ENCODE measurements around the gene ZNF22.

The ZNF22 gene

GRCh38 chr10:44997105-44997748, 3.5 kb upstream of the ZNF22 start:
- DNase-seq (ENCODE audit: low spot score): no peak
- ChIA-PET CTCF (no interaction called here), POLR2A (ENCODE audit: low non-redundant PET) (no interaction called here)
- H3K27ac ChIP-seq: no peak overlapping the region
- TF ChIP-seq, protein P1, sequence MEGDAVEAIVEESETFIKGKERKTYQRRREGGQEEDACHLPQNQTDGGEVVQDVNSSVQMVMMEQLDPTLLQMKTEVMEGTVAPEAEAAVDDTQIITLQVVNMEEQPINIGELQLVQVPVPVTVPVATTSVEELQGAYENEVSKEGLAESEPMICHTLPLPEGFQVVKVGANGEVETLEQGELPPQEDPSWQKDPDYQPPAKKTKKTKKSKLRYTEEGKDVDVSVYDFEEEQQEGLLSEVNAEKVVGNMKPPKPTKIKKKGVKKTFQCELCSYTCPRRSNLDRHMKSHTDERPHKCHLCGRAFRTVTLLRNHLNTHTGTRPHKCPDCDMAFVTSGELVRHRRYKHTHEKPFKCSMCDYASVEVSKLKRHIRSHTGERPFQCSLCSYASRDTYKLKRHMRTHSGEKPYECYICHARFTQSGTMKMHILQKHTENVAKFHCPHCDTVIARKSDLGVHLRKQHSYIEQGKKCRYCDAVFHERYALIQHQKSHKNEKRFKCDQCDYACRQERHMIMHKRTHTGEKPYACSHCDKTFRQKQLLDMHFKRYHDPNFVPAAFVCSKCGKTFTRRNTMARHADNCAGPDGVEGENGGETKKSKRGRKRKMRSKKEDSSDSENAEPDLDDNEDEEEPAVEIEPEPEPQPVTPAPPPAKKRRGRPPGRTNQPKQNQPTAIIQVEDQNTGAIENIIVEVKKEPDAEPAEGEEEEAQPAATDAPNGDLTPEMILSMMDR (conservative IDR thresholded peaks at IDR 0.05; ENCODE audit: low read depth): no peak

DNA sequence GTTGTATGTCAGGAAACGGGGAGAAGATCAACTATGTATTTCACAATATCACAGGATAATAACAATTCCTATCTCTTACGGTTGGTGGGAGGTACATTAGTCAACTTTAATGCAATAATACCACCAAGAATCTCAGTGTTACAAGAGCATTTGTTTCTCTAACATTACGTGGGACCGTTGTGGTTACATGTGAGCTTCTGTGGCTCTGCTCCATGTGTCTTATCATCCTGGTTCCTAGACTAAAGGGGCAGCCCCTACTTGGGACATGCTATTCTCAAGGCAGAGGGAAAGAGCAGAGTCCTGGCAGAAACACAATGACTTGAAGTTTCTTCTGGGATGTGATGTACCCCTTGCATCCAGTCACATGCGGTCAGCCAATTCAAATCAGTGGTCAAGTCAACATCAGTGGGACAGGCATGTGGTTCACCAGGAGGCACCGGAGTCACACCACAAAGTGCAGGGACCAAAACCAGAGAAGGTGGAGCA, 2.5 kb upstream of the ZNF22 start:
- no peak for DNase-seq (ENCODE audit: low spot score)
- POLR2A ChIA-PET (ENCODE audit: low non-redundant PET): no interaction called here
- TF ChIP-seq, protein P1 (conservative IDR thresholded peaks at IDR 0.05; ENCODE audit: low read depth): no peak
- no peak overlapping the region for H3K27ac ChIP-seq
- CTCF ChIA-PET: no interaction called here

- DNase-seq (ENCODE audit: low spot score): no peak
- ChIA-PET CTCF (interaction anchor here (0.6 kb wide), 1 partner anchor 17 kb away, joined by 3 read pairs; no protein-coding TSS in a partner anchor), POLR2A (ENCODE audit: low non-redundant PET) (no interaction called here)
- TF ChIP-seq, protein P1 (conservative IDR thresholded peaks at IDR 0.05; ENCODE audit: low read depth): no peak
- H3K27ac ChIP-seq: peak overlapping the region; percentile 95
Measured at GRCh38 chr10:45000138-45000751, 478 bp upstream of the ZNF22 start.

- H3K27ac ChIP-seq: peak overlapping the region; percentile 95
Measured at GRCh38 chr10:45001381-45002148, 842 bp downstream of the ZNF22 start.

GRCh38 chr10:45003432-45004000, 2.8 kb downstream of the ZNF22 start:
- DNase-seq (ENCODE audit: low spot score): no peak
- CTCF ChIA-PET: no interaction called here
- POLR2A ChIA-PET (ENCODE audit: low non-redundant PET): no interaction called here
- TF ChIP-seq, protein P1 (conservative IDR thresholded peaks at IDR 0.05; ENCODE audit: low read depth): no peak
- H3K27ac ChIP-seq: no peak overlapping the region

More at GRCh38 chr10:45001381-45002148, 842 bp downstream of the ZNF22 start:
- TF ChIP-seq, protein P1 (conservative IDR thresholded peaks at IDR 0.05; ENCODE audit: low read depth): no peak
- ChIA-PET CTCF (interaction anchor here (1.2 kb wide), 1 partner anchor 23 kb away, joined by 3 read pairs; the partner anchor contains the start of gene DEPP1), POLR2A (ENCODE audit: low non-redundant PET) (interaction anchor here (0.6 kb wide), 1 partner anchor 1441 kb away, joined by 7 read pairs; no protein-coding TSS in a partner anchor)
- peak; percentile 63 for DNase-seq (ENCODE audit: low spot score)

DNA sequence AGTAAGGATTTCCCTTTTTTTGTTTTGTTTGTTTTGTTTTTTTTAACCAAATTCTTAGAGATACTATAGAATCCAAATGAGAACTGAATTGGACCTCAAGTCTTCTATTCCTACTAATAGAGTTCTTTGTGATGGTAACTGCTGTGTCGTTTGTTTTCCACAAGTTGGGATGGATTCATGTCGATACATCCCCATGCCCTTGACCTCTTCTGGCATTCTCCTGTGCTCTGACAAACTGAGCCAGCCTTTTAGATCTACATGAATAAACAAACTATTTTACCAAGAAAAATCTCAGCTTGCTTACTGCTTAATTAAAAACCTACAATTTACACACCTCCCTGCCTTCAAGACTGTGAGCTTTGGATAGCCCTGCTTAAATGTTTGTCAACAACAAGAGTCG, 3.9 kb downstream of the ZNF22 start:
- POLR2A ChIA-PET (ENCODE audit: low non-redundant PET): no interaction called here
- no peak for DNase-seq (ENCODE audit: low spot score)
- CTCF ChIA-PET: interaction anchor here (0.7 kb wide), 1 partner anchor 136 kb away, joined by 4 read pairs; no protein-coding TSS in a partner anchor
- no peak overlapping the region for H3K27ac ChIP-seq
- TF ChIP-seq, protein P1 (conservative IDR thresholded peaks at IDR 0.05; ENCODE audit: low read depth): no peak

Measured in RWPE1 (cell line).